ENCODE results near the gene SPO11. TPM values are rescaled to one million over a fixed set of nuclear protein-coding genes. Genes with fewer than 3 reads are reported as not detected.

Gene SPO11
- total and polyA plus RNA-seq, 2 of the 4 experiments (the other 2 are of a cell fraction): not detected

DNA sequence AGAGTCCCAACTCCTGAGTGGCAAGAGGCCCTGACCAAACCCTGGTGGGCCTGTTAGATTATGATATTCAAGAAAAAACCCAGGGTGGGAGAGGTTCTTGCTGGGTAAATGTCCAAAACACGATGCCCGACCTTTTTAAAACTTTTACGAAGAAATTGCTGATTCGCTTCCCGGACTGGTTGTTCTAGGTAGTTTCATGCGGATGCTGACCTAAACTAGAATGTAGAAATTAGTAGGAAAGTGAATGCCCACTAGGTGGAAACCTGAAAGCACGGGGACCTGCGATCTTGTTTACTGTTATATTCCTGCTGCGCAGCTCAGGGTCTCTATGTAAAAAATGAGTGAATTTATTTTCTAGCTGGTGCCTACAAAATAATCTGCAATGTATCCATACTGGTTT lies 23.7 kb downstream of the SPO11 start:
- ChIA-PET CTCF (no interaction called here), POLR2A (ENCODE audit: unreplicated experiment) (no interaction called here)
- Histone ChIP-seq H2AK5ac (ENCODE audit: low read depth, low read length) (no peak overlapping the region), H2AK9ac (replicated peaks; ENCODE audit: low read depth, low read length, poor library complexity) (no peak overlapping the region), H3K4me3 (ENCODE audit: insufficient read depth, low read depth, low read length) (no peak overlapping the region), H2BK15ac (ENCODE audit: low read depth, low read length) (no peak overlapping the region), H3K9me3 (ENCODE audit: control insufficient read depth, insufficient read depth, low read length) (no peaks in the 10 kb centered on the region), H3K9me1 (ENCODE audit: insufficient read depth, low read length) (0 out of 2 replicates have a peak, but pooled peaks cover 3% of the 10 kb centered on the region), H3K4me2 (ENCODE audit: low read depth, low read length) (no peak overlapping the region), H3K27me3 (ENCODE audit: control insufficient read depth, insufficient read depth, low read length) (no peaks in the 10 kb centered on the region), H3K9ac (ENCODE audit: low read depth, low read length) (no peak overlapping the region), H2BK5ac (ENCODE audit: low read depth, low read length, poor library complexity, severe bottlenecking) (no peak overlapping the region), H2AFZ (replicated peaks; ENCODE audit: low read length, poor library complexity) (no peak overlapping the region), H3K23ac (ENCODE audit: low read depth, low read length) (no peak overlapping the region), H3K36me3 (ENCODE audit: control insufficient read depth, insufficient read depth, low read length) (peaks cover 24% of the 10 kb centered on the region), H4K8ac (ENCODE audit: low read depth in 2 of 2, low read length in 2 of 2) (no peak overlapping the region), H4K5ac (ENCODE audit: low read depth, low read length) (no peak overlapping the region), H4K91ac (ENCODE audit: insufficient read depth, low read depth, low read length) (no peak overlapping the region), H3K14ac (replicated peaks; ENCODE audit: low read depth, low read length) (no peak overlapping the region), H3K56ac (ENCODE audit: extremely low read depth, insufficient read depth, low read length) (no peak overlapping the region), H3K4me1 (ENCODE audit: control insufficient read depth, insufficient read depth, low read length) (peaks cover 3% of the 10 kb centered on the region; the same call in 1 of the 2 replicates), H2BK120ac (ENCODE audit: low read depth, low read length) (no peak overlapping the region), H3K18ac (ENCODE audit: low read depth, low read length) (no peak overlapping the region), H2BK20ac (ENCODE audit: low read depth, low read length) (no peak overlapping the region), H4K20me1 (ENCODE audit: insufficient read depth, low read length) (peaks cover 14% of the 10 kb centered on the region), H3K27ac (ENCODE audit: insufficient read depth, low read length) (no peak overlapping the region), H3K4ac (ENCODE audit: low read depth, low read length) (no peak overlapping the region), H3K79me1 (ENCODE audit: low read depth in 1 of 2, low read length in 2 of 2) (peaks cover 20 to 31% of the 10 kb centered on the region in 2 experiments)
- intact Hi-C loops (cut with micrococcal nuclease) (no loop called here), in situ Hi-C loops (cut with MboI; ENCODE audit: low sequenced_read_pairs) (loop anchor here (25.0 kb wide), 1 partner anchor 966 kb away; the partner anchor contains the start of genes AURKA and CSTF1), dilution Hi-C loops (cut with HindIII; ENCODE audit: low sequenced_read_pairs, unreplicated experiment) (no loop called here)
- DNase-seq: no peak
- ATAC-seq (ENCODE audit: low read depth): no peak
- BruUV-seq (replicated peaks): no TSS peak
- WGBS, 2 experiments (ENCODE audit: extremely low coverage in 2 of 2, insufficient read length in 1 of 2): 95% methylated on average over 3 of the region's 9 CpGs; no CpG with 5 or more reads in 1 of the 2 experiments
- TF ChIP-seq RCOR1 (IDR thresholded peaks at IDR 0.05; ENCODE audit: insufficient replicate concordance, low read length) (no peak), CHD1 (IDR thresholded peaks at IDR 0.05; ENCODE audit: low read depth, low read length) (no peak)
- TF ChIP-seq, protein P1, sequence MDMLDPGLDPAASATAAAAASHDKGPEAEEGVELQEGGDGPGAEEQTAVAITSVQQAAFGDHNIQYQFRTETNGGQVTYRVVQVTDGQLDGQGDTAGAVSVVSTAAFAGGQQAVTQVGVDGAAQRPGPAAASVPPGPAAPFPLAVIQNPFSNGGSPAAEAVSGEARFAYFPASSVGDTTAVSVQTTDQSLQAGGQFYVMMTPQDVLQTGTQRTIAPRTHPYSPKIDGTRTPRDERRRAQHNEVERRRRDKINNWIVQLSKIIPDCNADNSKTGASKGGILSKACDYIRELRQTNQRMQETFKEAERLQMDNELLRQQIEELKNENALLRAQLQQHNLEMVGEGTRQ (IDR thresholded peaks at IDR 0.05; ENCODE audit: low read depth, low read length): no peak
- TF ChIP-seq, protein P2, sequence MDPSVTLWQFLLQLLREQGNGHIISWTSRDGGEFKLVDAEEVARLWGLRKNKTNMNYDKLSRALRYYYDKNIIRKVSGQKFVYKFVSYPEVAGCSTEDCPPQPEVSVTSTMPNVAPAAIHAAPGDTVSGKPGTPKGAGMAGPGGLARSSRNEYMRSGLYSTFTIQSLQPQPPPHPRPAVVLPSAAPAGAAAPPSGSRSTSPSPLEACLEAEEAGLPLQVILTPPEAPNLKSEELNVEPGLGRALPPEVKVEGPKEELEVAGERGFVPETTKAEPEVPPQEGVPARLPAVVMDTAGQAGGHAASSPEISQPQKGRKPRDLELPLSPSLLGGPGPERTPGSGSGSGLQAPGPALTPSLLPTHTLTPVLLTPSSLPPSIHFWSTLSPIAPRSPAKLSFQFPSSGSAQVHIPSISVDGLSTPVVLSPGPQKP (IDR thresholded peaks at IDR 0.05; ENCODE audit: borderline replicate concordance, low read depth, low read length): no peak

All from IMR-90 (cell line).